GM12878 (cell line): ENCODE measurements around the gene AP2A2. TPM values are rescaled to one million over a fixed set of nuclear protein-coding genes. Genes with fewer than 3 reads are reported as not detected.

Source experiments
- ATAC-seq: fragments of 200-7000 bp; cut with Tn5 transposase; 3 replicates; pipeline ENCODE4 v1.9.1; 2020; ENCODE audit warnings: mild to moderate bottlenecking, moderate library complexity
- BruUV-seq: library from RNA; stranded (reverse); fragments of 400-500 nt; replicated peaks from 2 replicates; lab custom pipeline; 2021; lab: Mats Ljungman, UMichigan
- CTCF ChIA-PET: fragments of 300-600 bp; sonication (Branson Sonifier 250); formaldehyde crosslinking; extraction: SDS; loops from one replicate; lab custom pipeline; 2021; ENCODE audit warnings: inconsistent platforms; lab: Yijun Ruan, JAX
- POLR2A ChIA-PET: fragments of 350-600 bp; formaldehyde crosslinking; extraction: SDS; loops from one replicate; lab custom pipeline; 2021; ENCODE audit warnings: inconsistent platforms; lab: Charles Lee
- RAD21 ChIA-PET: fragments of 300-600 bp; sonication (Branson Sonifier 250); formaldehyde crosslinking; loops from one replicate; lab custom pipeline; 2023; ENCODE audit warnings: antibody characterized with exemption; ENCODE audit not compliant: unreplicated experiment; lab: Charles Lee
- SMC1A ChIA-PET: fragments of 300-600 bp; sonication (Branson Sonifier 250); formaldehyde crosslinking; loops from one replicate; lab custom pipeline; 2023; ENCODE audit not compliant: unreplicated experiment, uncharacterized antibody; lab: Charles Lee
- DNase-seq: peaks from one replicate; pipeline ENCODE4 v3.0.0-alpha.2; 2011; ENCODE audit warnings: low read depth, low spot score
- FAIRE-seq: peaks from 3 replicates; lab custom pipeline; 2011; peaks lifted over from hg19 to GRCh38; lab: Jason Lieb, UNC
- H2AFZ ChIP-seq: 2 replicates; pipeline ENCODE4 v1.6.0; 2011; ENCODE audit warnings: low read depth, low read length, control low read depth; ENCODE audit not compliant: control insufficient read depth
- H3K27ac ChIP-seq: 2 replicates; pipeline ENCODE4 v1.5.1; 2011; ENCODE audit warnings: control low read depth; ENCODE audit not compliant: control insufficient read depth, insufficient read depth
- H3K27me3 ChIP-seq, 2 experiments: replicated peaks in 1 of 2; 2 replicates each; pipeline versions ENCODE4 v1.6.0 to v1.6.1; 2011; ENCODE audit warnings: low read length in 1 of 2; ENCODE audit not compliant: control insufficient read depth in 2 of 2, insufficient read depth in 2 of 2
- H3K36me3 ChIP-seq, 2 experiments: 2 replicates each; pipeline ENCODE4 v1.5.1; 2011; ENCODE audit warnings: low read length in 1 of 2; ENCODE audit not compliant: control insufficient read depth in 2 of 2, insufficient read depth in 2 of 2
- H3K4me1 ChIP-seq: 2 replicates; pipeline ENCODE4 v1.6.1; 2011; ENCODE audit warnings: mild to moderate bottlenecking, low read length, moderate library complexity, mixed read lengths; ENCODE audit not compliant: control insufficient read depth, insufficient read depth
- H3K4me2 ChIP-seq: 2 replicates; pipeline ENCODE4 v1.6.0; 2011; ENCODE audit warnings: control low read depth; ENCODE audit not compliant: control insufficient read depth, insufficient read depth
- H3K4me3 ChIP-seq: fragments of 200-600 bp; sonication (generic); 2 replicates; pipeline ENCODE4 v1.5.1; 2016
- H3K79me2 ChIP-seq: 2 replicates; pipeline ENCODE4 v1.6.0; 2011; ENCODE audit warnings: low read length; ENCODE audit not compliant: control insufficient read depth, insufficient read depth
- H3K9ac ChIP-seq: 2 replicates; pipeline ENCODE4 v1.8.0; 2011; ENCODE audit warnings: low read length, control low read depth, mixed read lengths; ENCODE audit not compliant: control insufficient read depth, insufficient read depth
- H3K9me3 ChIP-seq: replicated peaks from 3 replicates; pipeline ENCODE4 v1.5.1; 2011; ENCODE audit warnings: mild to moderate bottlenecking, low read length; ENCODE audit not compliant: control insufficient read depth, insufficient read depth
- H4K20me1 ChIP-seq: 2 replicates; pipeline ENCODE4 v1.6.0; 2011; ENCODE audit not compliant: control insufficient read depth, insufficient read depth
- CBX3 ChIP-seq: fragments of 200-600 bp; sonication (generic); IDR thresholded peaks from 2 replicates; pipeline ENCODE4 v1.6.1; 2016; ENCODE audit warnings: low read depth, borderline replicate concordance
- CHD1 ChIP-seq: IDR thresholded peaks from 2 replicates; pipeline ENCODE4 v1.6.1; 2012; ENCODE audit warnings: low read depth, low read length, improper control_type of control experiment
- CHD2 ChIP-seq: IDR thresholded peaks from 2 replicates; pipeline ENCODE4 v1.6.1; 2011; ENCODE audit warnings: low read depth, low read length, improper control_type of control experiment, borderline replicate concordance
- CREB1 ChIP-seq: IDR thresholded peaks from 2 replicates; pipeline ENCODE4 v1.6.1; 2012; ENCODE audit warnings: low read depth, mild to moderate bottlenecking, inconsistent platforms
- GABPA ChIP-seq: IDR thresholded peaks from 2 replicates; pipeline ENCODE4 v1.6.1; 2014; ENCODE audit warnings: antibody characterized with exemption, low read depth, mild to moderate bottlenecking, inconsistent platforms
- JUNB ChIP-seq: IDR thresholded peaks from 2 replicates; pipeline ENCODE4 v1.6.1; 2016; ENCODE audit warnings: antibody characterized with exemption, mild to moderate bottlenecking
- KDM1A ChIP-seq: fragments of 200-600 bp; sonication (generic); IDR thresholded peaks from 2 replicates; pipeline ENCODE4 v1.6.1; 2016; ENCODE audit warnings: borderline replicate concordance
- LARP7 ChIP-seq: fragments of 450-650 bp; IDR thresholded peaks from 2 replicates; pipeline ENCODE4 v1.6.1; 2017; ENCODE audit warnings: mild to moderate bottlenecking
- NFIC ChIP-seq: IDR thresholded peaks from 2 replicates; pipeline ENCODE4 v1.6.1; 2012; ENCODE audit warnings: low read depth, mild to moderate bottlenecking, inconsistent platforms, low read length, moderate library complexity
- NFYB ChIP-seq: IDR thresholded peaks from 2 replicates; pipeline ENCODE4 v1.6.1; 2011; ENCODE audit warnings: low read depth, mild to moderate bottlenecking, low read length, improper control_type of control experiment, moderate library complexity; ENCODE audit not compliant: insufficient read depth
- PKNOX1 ChIP-seq: fragments of 450-650 bp; IDR thresholded peaks from 2 replicates; pipeline ENCODE4 v1.6.1; 2016; ENCODE audit warnings: mild to moderate bottlenecking
- POLR2AphosphoS2 ChIP-seq: IDR thresholded peaks from 2 replicates; pipeline ENCODE4 v1.6.1; 2011; ENCODE audit warnings: low read depth, mild to moderate bottlenecking, low read length, improper control_type of control experiment, moderate library complexity
- SMARCA5 ChIP-seq: fragments of 450-650 bp; IDR thresholded peaks from 2 replicates; pipeline ENCODE4 v1.6.1; 2017; ENCODE audit warnings: mild to moderate bottlenecking
- SP1 ChIP-seq: IDR thresholded peaks from one replicate; pipeline ENCODE4 v1.6.1; 2011; ENCODE audit warnings: low read depth, low read length
- SREBF2 ChIP-seq: IDR thresholded peaks from 2 replicates; pipeline ENCODE4 v1.6.1; 2012; ENCODE audit warnings: mild to moderate bottlenecking, low read length
- ZNF274 ChIP-seq: IDR thresholded peaks from one replicate; pipeline ENCODE4 v1.8.0; 2011; ENCODE audit not compliant: insufficient read length, insufficient read depth
- ZNF592 ChIP-seq: fragments of 450-650 bp; IDR thresholded peaks from 2 replicates; pipeline ENCODE4 v1.6.1; 2017; ENCODE audit warnings: mild to moderate bottlenecking, moderate library complexity
- WGBS: methylation state at CpG from one replicate; pipeline ENCODE4 v1.1.6; 2016; ENCODE audit warnings: low lambda C conversion rate; ENCODE audit not compliant: insufficient replicate concordance, insufficient coverage; ENCODE audit errors: missing lambda C conversion rate; 5-methylcytosine and 5-hydroxymethylcytosine counted together
- in situ Hi-C: fragments of 300-500 bp; cut with MboI; formaldehyde crosslinking; loops from 9 replicates; pipeline ENCODE4 v1.14.3; 2018; ENCODE audit warnings: mixed read lengths
- intact Hi-C: fragments of 100-400 bp; cut with micrococcal nuclease; formaldehyde crosslinking; loops from one replicate; pipeline ENCODE4 v1.14.2; 2022; ENCODE audit not compliant: unreplicated experiment
- polyA plus RNA-seq, 11 experiments: library from polyadenylated mRNA; depleted of rRNA in 4 of 11; unstranded in 6 of 11; stranded (reverse) in 5 of 11; fragments of >200 nt; fragmentation: Nextera tagmentation in 4 of 11; fragmentation: Illumina TruSeq in 1 of 11; extraction: Ambion mirVana in 4 of 11; extraction: Trizol in 1 of 11; gene quantifications; 1 replicate in 1 of 11; 2 replicates in 10 of 11; pipeline versions ENCODE4 v1.2.1 to v1.2.3, GENCODE V29; 2011 to 2016; ENCODE audit warnings: inconsistent platforms in 2 of 11, missing spikeins in 2 of 11, low read depth in 1 of 11
- total RNA-seq, 4 experiments: library from RNA; depleted of rRNA in 3 of 4; stranded (reverse); fragments of >200 nt in 3 of 4; fragmentation: Illumina TruSeq in 1 of 4; extraction: Trizol in 1 of 4; gene quantifications; 2 replicates each; pipeline versions ENCODE4 v1.2.1 to v1.2.3, GENCODE V29; 2013 to 2021

The AP2A2 gene
- total and polyA plus RNA-seq, 10 of the 15 experiments (the other 5 are each of a cell fraction or from before 2014, with no cell fraction given), result 0.58 to 48.8 (median 18.2) TPM

- Histone ChIP-seq H3K4me2 (no peak overlapping the region), H4K20me1 (no peaks in the 10 kb centered on the region), H3K4me3 (no peak overlapping the region), H3K36me3 (no peaks in the 10 kb centered on the region), H3K9me3 (no peaks in the 10 kb centered on the region), H3K9ac (no peak overlapping the region), H3K27ac (no peak overlapping the region), H3K4me1 (no peaks in the 10 kb centered on the region), H3K27me3 (no peaks in the 10 kb centered on the region), H3K79me2 (no peaks in the 10 kb centered on the region), H2AFZ (no peak overlapping the region)
- intact Hi-C loops, result no loop called here
- ChIA-PET RAD21 (no interaction called here), CTCF (no interaction called here), SMC1A (no interaction called here), POLR2A (no interaction called here)
- ATAC-seq (no peak), DNase-seq (no peak), FAIRE-seq (no peak)
- in situ Hi-C loops, result loop anchor here (10.0 kb wide), 1 partner anchor 215 kb away; the partner anchor contains the start of genes POLR2L and TSPAN4
- 64% methylated on average over 15 of the region's 15 CpGs for WGBS
- TF ChIP-seq NFYB, result no peak
- TF ChIP-seq CBX3, result no peak
- no peak for TF ChIP-seq POLR2AphosphoS2
- TF ChIP-seq NFIC, result no peak
- no peak for TF ChIP-seq CHD2
- no peak for TF ChIP-seq ZNF592
- no peak for TF ChIP-seq PKNOX1
- no peak for TF ChIP-seq ZNF274
- no peak for TF ChIP-seq SREBF2
- TF ChIP-seq JUNB, result no peak
- TF ChIP-seq CREB1, result no peak
- no peak for TF ChIP-seq CHD1
- TF ChIP-seq SMARCA5, result no peak
- TF ChIP-seq KDM1A, result no peak
- TF ChIP-seq GABPA, result no peak
- no peak for TF ChIP-seq SP1
- no peak for TF ChIP-seq LARP7
- BruUV-seq, result no TSS peak
These were observed 134.1 kb downstream of the AP2A2 start for GRCh38 chr11:1059759-1060158.
